ENCODE data around the gene SPATA9.

The SPATA9 gene

GRCh38 chr5:95649842-95650620 is 32.8 kb downstream of the SPATA9 start:
- Histone ChIP-seq H3K4me2 (ENCODE audit: low read length) (no peak overlapping the region), H3K9me3 (ENCODE audit: control insufficient read depth, insufficient read depth, low read length) (no peaks in the 10 kb centered on the region), H3K4me1 (ENCODE audit: control insufficient read depth, low read length) (peaks cover 23% of the 10 kb centered on the region), H3K27me3 (ENCODE audit: control insufficient read depth, low read length) (no peaks in the 10 kb centered on the region), H3K36me3 (ENCODE audit: control insufficient read depth, low read length) (no peaks in the 10 kb centered on the region), H3K27ac (ENCODE audit: low read depth, low read length) (no peak overlapping the region), H3K79me2 (ENCODE audit: control insufficient read depth, low read length) (no peaks in the 10 kb centered on the region), H3K9me2 (replicated peaks; ENCODE audit: control insufficient read depth, low read length) (no peaks in the 10 kb centered on the region), H3K4me3 (ENCODE audit: low read length) (no peak overlapping the region), H3F3A (ENCODE audit: control insufficient read depth, insufficient read depth) (no peaks in the 10 kb centered on the region), H4K20me1 (ENCODE audit: control insufficient read depth, insufficient read depth, low read depth, low read length) (no peaks in the 10 kb centered on the region)
- no peak for TF ChIP-seq EZH2phosphoT487 (IDR thresholded peaks at IDR 0.05; ENCODE audit: borderline replicate concordance, low read length)
- TF ChIP-seq CTCF (IDR thresholded peaks at IDR 0.05; ENCODE audit: low read depth, low read length, poor library complexity, severe bottlenecking): no peak

- no peak overlapping the region for H3K27ac ChIP-seq (ENCODE audit: low read depth, low read length)
- no peaks in the 10 kb centered on the region for H3K36me3 ChIP-seq (ENCODE audit: control insufficient read depth, low read length)
- TF ChIP-seq EZH2phosphoT487 (IDR thresholded peaks at IDR 0.05; ENCODE audit: borderline replicate concordance, low read length): no peak
- TF ChIP-seq CTCF (IDR thresholded peaks at IDR 0.05; ENCODE audit: low read depth, low read length, poor library complexity, severe bottlenecking): no peak
- no peaks in the 10 kb centered on the region for H3K9me3 ChIP-seq (ENCODE audit: control insufficient read depth, insufficient read depth, low read length)
- H3F3A ChIP-seq (ENCODE audit: control insufficient read depth, insufficient read depth): no peaks in the 10 kb centered on the region
- no peak overlapping the region for H3K4me2 ChIP-seq (ENCODE audit: low read length)
- no peaks in the 10 kb centered on the region for H3K9me2 ChIP-seq (replicated peaks; ENCODE audit: control insufficient read depth, low read length)
- H4K20me1 ChIP-seq (ENCODE audit: control insufficient read depth, insufficient read depth, low read depth, low read length): no peaks in the 10 kb centered on the region
- no peaks in the 10 kb centered on the region for H3K27me3 ChIP-seq (ENCODE audit: control insufficient read depth, low read length)
- H3K79me2 ChIP-seq (ENCODE audit: control insufficient read depth, low read length): no peaks in the 10 kb centered on the region
- H3K4me3 ChIP-seq (ENCODE audit: low read length): no peak overlapping the region
- H3K4me1 ChIP-seq (ENCODE audit: control insufficient read depth, low read length): peaks cover 26% of the 10 kb centered on the region
Measured at GRCh38 chr5:95649274-95649673, 33.5 kb downstream of the SPATA9 start.

GRCh38 chr5:95647886-95648860 is 34.6 kb downstream of the SPATA9 start:
- Histone ChIP-seq H3K4me1 (ENCODE audit: control insufficient read depth, low read length) (peaks cover 30% of the 10 kb centered on the region), H3F3A (ENCODE audit: control insufficient read depth, insufficient read depth) (no peaks in the 10 kb centered on the region), H3K27ac (ENCODE audit: low read depth, low read length) (no peak overlapping the region), H3K9me2 (replicated peaks; ENCODE audit: control insufficient read depth, low read length) (no peaks in the 10 kb centered on the region), H4K20me1 (ENCODE audit: control insufficient read depth, insufficient read depth, low read depth, low read length) (no peaks in the 10 kb centered on the region), H3K79me2 (ENCODE audit: control insufficient read depth, low read length) (no peaks in the 10 kb centered on the region), H3K4me2 (ENCODE audit: low read length) (peak overlapping the region; percentile 71), H3K27me3 (ENCODE audit: control insufficient read depth, low read length) (no peaks in the 10 kb centered on the region), H3K36me3 (ENCODE audit: control insufficient read depth, low read length) (no peaks in the 10 kb centered on the region), H3K4me3 (ENCODE audit: low read length) (peak overlapping the region; percentile 75), H3K9me3 (ENCODE audit: control insufficient read depth, insufficient read depth, low read length) (no peaks in the 10 kb centered on the region)
- no peak for TF ChIP-seq CTCF (IDR thresholded peaks at IDR 0.05; ENCODE audit: low read depth, low read length, poor library complexity, severe bottlenecking)
- no peak for TF ChIP-seq EZH2phosphoT487 (IDR thresholded peaks at IDR 0.05; ENCODE audit: borderline replicate concordance, low read length)
